H1 (cell line): Measurements from ENCODE around the gene HMGCS2. TPM values are rescaled to one million over a fixed set of nuclear protein-coding genes. Genes with fewer than 3 reads are reported as not detected.
A peak's percentile ranks its signal among the peaks of the same experiment; 100 is the strongest.

Source experiments
- CTCF ChIA-PET: fragments of 300-600 bp; sonication (Branson Sonifier 250); formaldehyde crosslinking; loops from one replicate; lab custom pipeline; 2021; ENCODE audit not compliant: partially characterized antibody; lab: Charles Lee
- POLR2A ChIA-PET: fragments of 300-600 bp; sonication (Branson Sonifier 250); formaldehyde crosslinking; loops from one replicate; lab custom pipeline; 2021; ENCODE audit warnings: inconsistent platforms; ENCODE audit not compliant: partially characterized antibody; lab: Charles Lee
- DNase-seq, 2 experiments: peaks; one replicate each; pipeline versions ENCODE4 v3.0.0 to v3.0.0-alpha.2; 2010 to 2022; ENCODE audit warnings: low spot score in 2 of 2, low read depth in 1 of 2, mixed read lengths in 1 of 2
- FAIRE-seq: peaks from 2 replicates; lab custom pipeline; 2011; peaks lifted over from hg19 to GRCh38; lab: Jason Lieb, UNC
- H2AFZ ChIP-seq: 2 replicates; pipeline ENCODE4 v1.8.1; 2012; ENCODE audit warnings: low read length, inconsistent platforms
- H2AK5ac ChIP-seq: 2 replicates; pipeline ENCODE4 v1.6.1; 2013; ENCODE audit warnings: low read depth, low read length
- H2BK120ac ChIP-seq: replicated peaks from 2 replicates; pipeline ENCODE3; 2013; ENCODE audit warnings: low read depth, low read length, inconsistent platforms
- H2BK12ac ChIP-seq: 2 replicates; pipeline ENCODE4 v1.6.1; 2013; ENCODE audit warnings: low read depth, low read length
- H2BK15ac ChIP-seq: 2 replicates; pipeline ENCODE4 v1.6.1; 2013; ENCODE audit warnings: low read length
- H2BK20ac ChIP-seq: 2 replicates; pipeline ENCODE4 v1.6.1; 2013; ENCODE audit warnings: low read length
- H2BK5ac ChIP-seq: 2 replicates; pipeline ENCODE4 v1.6.1; 2013; ENCODE audit warnings: low read depth, low read length
- H3K14ac ChIP-seq: 2 replicates; pipeline ENCODE4 v1.6.1; 2013; ENCODE audit warnings: inconsistent platforms; ENCODE audit not compliant: insufficient read length
- H3K18ac ChIP-seq: 2 replicates; pipeline ENCODE4 v1.6.1; 2013; ENCODE audit warnings: low read length; ENCODE audit errors: extremely low read depth
- H3K23ac ChIP-seq: 2 replicates; pipeline ENCODE4 v1.6.1; 2013; ENCODE audit warnings: inconsistent platforms; ENCODE audit not compliant: insufficient read length
- H3K23me2 ChIP-seq: 2 replicates; pipeline ENCODE4 v1.6.1; 2013; ENCODE audit warnings: low read depth, low read length
- H3K27ac ChIP-seq: 2 replicates; pipeline ENCODE4 v1.6.1; 2011; ENCODE audit warnings: low read depth, low read length, inconsistent platforms
- H3K27me3 ChIP-seq, 4 experiments: replicated peaks in 1 of 4; 1 replicate in 1 of 4; 2 replicates in 3 of 4; pipeline versions ENCODE4 v1.6.1 to v1.8.1; 2011 to 2013; ENCODE audit warnings: low read length in 3 of 4, mild to moderate bottlenecking in 3 of 4, inconsistent platforms in 2 of 4, mixed read lengths in 2 of 4, moderate library complexity in 1 of 4; ENCODE audit not compliant: control insufficient read depth in 3 of 4, insufficient read depth in 3 of 4; ENCODE audit errors: extremely low read depth in 1 of 4
- H3K36me3 ChIP-seq, 4 experiments: 2 replicates each; pipeline versions ENCODE4 v1.6.1 to v1.8.1; 2011 to 2013; ENCODE audit warnings: mild to moderate bottlenecking in 4 of 4, low read length in 3 of 4, moderate library complexity in 2 of 4, control low read depth in 1 of 4, inconsistent platforms in 1 of 4; ENCODE audit not compliant: insufficient read depth in 4 of 4, control insufficient read depth in 2 of 4
- H3K4ac ChIP-seq: replicated peaks from 2 replicates; pipeline ENCODE3; 2013; ENCODE audit warnings: low read length, low read depth, mixed read lengths, inconsistent platforms; ENCODE audit not compliant: insufficient read length
- H3K4me1 ChIP-seq, 4 experiments: replicated peaks in 1 of 4; 1 replicate in 1 of 4; 2 replicates in 3 of 4; pipeline versions ENCODE4 v1.6.1 to v1.8.1; 2011 to 2013; ENCODE audit warnings: low read length in 3 of 4, inconsistent platforms in 2 of 4, mixed read lengths in 1 of 4; ENCODE audit not compliant: insufficient read depth in 4 of 4, control insufficient read depth in 3 of 4
- H3K4me2 ChIP-seq, 2 experiments: 2 replicates each; pipeline versions ENCODE4 v1.6.1 to v1.8.1; 2011 to 2013; ENCODE audit warnings: low read depth in 2 of 2, low read length in 2 of 2, control low read depth in 1 of 2, inconsistent platforms in 1 of 2, mild to moderate bottlenecking in 1 of 2; ENCODE audit not compliant: insufficient read depth in 1 of 2
- H3K4me3 ChIP-seq, 4 experiments: fragments of 200-600, 300-600 bp in 1 of 4; sonication (generic), shearing (Covaris generic), sonication (Bioruptor Twin) in 1 of 4; 2 replicates each; pipeline versions ENCODE4 v1.5.1 to v1.8.1; 2011 to 2016; ENCODE audit warnings: low read length in 4 of 4, low read depth in 3 of 4, control low read depth in 2 of 4, inconsistent platforms in 2 of 4, mild to moderate bottlenecking in 2 of 4, mixed read lengths in 1 of 4, moderate library complexity in 1 of 4; ENCODE audit not compliant: insufficient read depth in 2 of 4; ENCODE audit errors: extremely low read depth in 1 of 4
- H3K56ac ChIP-seq: replicated peaks from 2 replicates; pipeline ENCODE3; 2013; ENCODE audit warnings: low read depth, mild to moderate bottlenecking, mixed read lengths, low read length, inconsistent platforms; ENCODE audit not compliant: insufficient read length
- H3K79me1 ChIP-seq: 2 replicates; pipeline ENCODE4 v1.6.1; 2013; ENCODE audit warnings: low read depth, low read length, control low read depth
- H3K79me2 ChIP-seq, 2 experiments: 2 replicates each; pipeline versions ENCODE4 v1.6.1 to v1.8.1; 2012 to 2013; ENCODE audit warnings: low read length in 2 of 2, mild to moderate bottlenecking in 2 of 2, inconsistent platforms in 1 of 2; ENCODE audit not compliant: insufficient read depth in 2 of 2, control insufficient read depth in 1 of 2
- H3K9ac ChIP-seq, 4 experiments: replicated peaks in 1 of 4; 1 replicate in 1 of 4; 2 replicates in 3 of 4; pipeline versions ENCODE4 v1.6.1 to v1.8.1; 2011 to 2013; ENCODE audit warnings: low read depth in 3 of 4, low read length in 3 of 4, control low read depth in 2 of 4, mild to moderate bottlenecking in 2 of 4, moderate library complexity in 2 of 4, inconsistent platforms in 1 of 4; ENCODE audit errors: extremely low read depth in 1 of 4
- H3K9me3 ChIP-seq, 2 experiments: 2 replicates each; pipeline versions ENCODE4 v1.6.1 to v1.8.1; 2012 to 2013; ENCODE audit warnings: mild to moderate bottlenecking in 2 of 2, moderate library complexity in 2 of 2, control low read depth in 1 of 2, inconsistent platforms in 1 of 2, low read depth in 1 of 2, low read length in 1 of 2, mixed read lengths in 1 of 2; ENCODE audit not compliant: insufficient read depth in 2 of 2
- H4K20me1 ChIP-seq, 2 experiments: replicated peaks in 1 of 2; 2 replicates each; pipeline versions ENCODE3 to v1.8.1; 2011 to 2013; ENCODE audit warnings: inconsistent platforms in 2 of 2, low read length in 2 of 2, mild to moderate bottlenecking in 1 of 2; ENCODE audit not compliant: insufficient read depth in 2 of 2, control insufficient read depth in 1 of 2
- H4K5ac ChIP-seq: 2 replicates; pipeline ENCODE4 v1.6.1; 2013; ENCODE audit warnings: low read length, low read depth, mixed read lengths, inconsistent platforms; ENCODE audit not compliant: insufficient read length
- H4K8ac ChIP-seq: 2 replicates; pipeline ENCODE4 v1.8.0; 2013; ENCODE audit warnings: mild to moderate bottlenecking, moderate library complexity, low read length, inconsistent platforms; ENCODE audit not compliant: insufficient read depth; ENCODE audit errors: extremely low read depth
- H4K91ac ChIP-seq: replicated peaks from 2 replicates; pipeline ENCODE3; 2013; ENCODE audit warnings: low read length, mixed read lengths, inconsistent platforms; ENCODE audit not compliant: insufficient read length
- BRCA1 ChIP-seq: IDR thresholded peaks from 2 replicates; pipeline ENCODE4 v1.6.1; 2012; ENCODE audit warnings: low read depth, low read length, improper control_type of control experiment
- CHD2 ChIP-seq: IDR thresholded peaks from 2 replicates; pipeline ENCODE4 v1.6.1; 2012; ENCODE audit warnings: low read length, improper control_type of control experiment
- CTBP2 ChIP-seq: IDR thresholded peaks from 2 replicates; pipeline ENCODE4 v1.7.0; 2011; ENCODE audit warnings: borderline replicate concordance, mild to moderate bottlenecking, moderate library complexity, mixed read lengths, low read length; ENCODE audit not compliant: insufficient read depth, insufficient read length
- CTCF ChIP-seq, 3 experiments: IDR thresholded peaks; 1 replicate in 2 of 3; 2 replicates in 1 of 3; pipeline versions ENCODE4 v1.5.1 to v1.6.1; 2011; ENCODE audit warnings: low read length in 3 of 3, mild to moderate bottlenecking in 3 of 3, inconsistent platforms in 2 of 3, low read depth in 1 of 3, moderate library complexity in 1 of 3; ENCODE audit not compliant: insufficient read depth in 1 of 3; ENCODE audit errors: control extremely low read depth in 1 of 3
- EZH2 ChIP-seq: fragments of 200-600 bp; sonication (generic); IDR thresholded peaks from 2 replicates; pipeline ENCODE4 v1.7.1; 2012; ENCODE audit warnings: low read depth, mild to moderate bottlenecking, moderate library complexity, low read length, inconsistent platforms; ENCODE audit not compliant: severe bottlenecking
- FOSL1 ChIP-seq: IDR thresholded peaks from 2 replicates; pipeline ENCODE4 v1.6.1; 2011; ENCODE audit warnings: mild to moderate bottlenecking, low read depth, low read length, moderate library complexity; ENCODE audit not compliant: insufficient read depth
- MAFK ChIP-seq: IDR thresholded peaks from 2 replicates; pipeline ENCODE4 v1.6.1; 2012; ENCODE audit warnings: low read depth, mild to moderate bottlenecking, improper control_type of control experiment, low read length
- RFX5 ChIP-seq: IDR thresholded peaks from 2 replicates; pipeline ENCODE4 v1.6.1; 2011; ENCODE audit warnings: low read depth, low read length, improper control_type of control experiment, borderline replicate concordance
- SIN3A ChIP-seq, 2 experiments: IDR thresholded peaks in 1 of 2; conservative IDR thresholded peaks in 1 of 2; 2 replicates each; pipeline ENCODE4 v1.6.1; 2011 to 2012; ENCODE audit warnings: low read length in 2 of 2, improper control_type of control experiment in 1 of 2, low read depth in 1 of 2, mild to moderate bottlenecking in 1 of 2
- WGBS, 2 experiments: shearing (Covaris generic) in 1 of 2; methylation state at CpG; one replicate each; pipeline versions ENCODE4 v1.1.6 to v1.1.7; 2013 to 2015; ENCODE audit warnings: low lambda C conversion rate in 2 of 2, mixed read lengths in 2 of 2, inconsistent platforms in 1 of 2, low coverage in 1 of 2, missing lambda C conversion rate in 1 of 2; ENCODE audit not compliant: insufficient replicate concordance in 2 of 2, insufficient coverage in 1 of 2, insufficient read length in 1 of 2; ENCODE audit errors: extremely low coverage in 1 of 2, missing lambda C conversion rate in 1 of 2; 5-methylcytosine and 5-hydroxymethylcytosine counted together
- polyA plus RNA-seq, 7 experiments: library from polyadenylated mRNA; depleted of rRNA in 3 of 7; stranded (reverse) in 5 of 7; unstranded in 2 of 7; fragments of >200 nt in 5 of 7; fragments of 200-250 nt in 2 of 7; gene quantifications; 1 replicate in 5 of 7; 2 replicates in 1 of 7; 4 replicates in 1 of 7; pipeline versions ENCODE4 v1.2.1 to v1.2.3, GENCODE V29; 2011 to 2013; ENCODE audit warnings: missing spikeins in 2 of 7, mixed read lengths in 2 of 7
- total RNA-seq: library from RNA; stranded (reverse); fragmentation: NEBNext Ultra II Directional; extraction: Animal tissue kit (Norgen Biotek cat#: 25700); gene quantifications from 2 replicates; pipeline ENCODE4 v1.2.1, GENCODE V29; 2021

HMGCS2 gene
- total and polyA plus RNA-seq, 2 of the 8 experiments (the other 6 are each of a cell fraction or from before 2014, with no cell fraction given): not detected

GRCh38 chr1:119703666-119704450 lies 64.8 kb downstream of the HMGCS2 start:
- Histone ChIP-seq H3K4me3 (no peak overlapping the region), H3K4me1 (no peaks in the 10 kb centered on the region), H2BK120ac (no peak overlapping the region), H3K23ac (no peak overlapping the region), H2BK12ac (no peak overlapping the region), H3K4ac (no peak overlapping the region), H3K56ac (no peak overlapping the region), H2AK5ac (no peak overlapping the region), H3K36me3 (no peaks in the 10 kb centered on the region), H2BK5ac (no peak overlapping the region), H2BK15ac (no peak overlapping the region), H3K4me2 (no peak overlapping the region), H3K9me3 (peaks cover 11 to 12% of the 10 kb centered on the region in 2 experiments), H3K79me2 (no peaks in the 10 kb centered on the region), H4K8ac (no peak overlapping the region), H4K91ac (no peak overlapping the region), H3K18ac (no peak overlapping the region), H3K14ac (no peak overlapping the region), H4K20me1 (no peaks in the 10 kb centered on the region), H3K27me3 (no peaks in the 10 kb centered on the region), H3K27ac (no peak overlapping the region), H4K5ac (no peak overlapping the region), H3K23me2 (no peaks in the 10 kb centered on the region), H2BK20ac (0 out of 2 replicates have a peak overlapping the region, but pooled peaks have one; percentile 7), H3K79me1 (no peaks in the 10 kb centered on the region), H3K9ac (no peak overlapping the region), H2AFZ (no peak overlapping the region)
- DNase-seq (no peak), FAIRE-seq (no peak)
- POLR2A ChIA-PET: interaction anchor here (0.6 to 4.4 kb wide), 3 partner anchors 10 to 15 kb away, joined by 3 to 37 read pairs (median 5); partner anchors contain the start of gene PHGDH
- CTCF ChIA-PET: interaction anchor here (0.8 to 2.4 kb wide), 3 partner anchors 28 to 95 kb away, joined by 3 to 9 read pairs (median 3); no protein-coding TSS in a partner anchor
- WGBS, 2 experiments: 91% methylated on average over 6 of the region's 6 CpGs; no CpG with 5 or more reads in 1 of the 2 experiments
- TF ChIP-seq MAFK (no peak), CHD2 (no peak), RFX5 (no peak), SIN3A (conservative IDR thresholded peaks at IDR 0.05 in 1 of 2, IDR thresholded peaks at IDR 0.05 in 1 of 2; ENCODE audit: low read depth in 1 of 2, low read length in 2 of 2) (no peak), EZH2 (no peak), FOSL1 (no peak), CTBP2 (no peak), BRCA1 (no peak), CTCF (IDR thresholded peaks at IDR 0.05; ENCODE audit: control extremely low read depth in 1 of 3, insufficient read depth in 1 of 3, low read depth in 1 of 3, low read length in 3 of 3) (no peak)
